WTC11 (cell line): Measurements from ENCODE around the gene MYLK3. TPM values are rescaled to one million over a fixed set of nuclear protein-coding genes. Genes with fewer than 3 reads are reported as not detected.

ENCODE experiments used
- ATAC-seq: fragments of 200-7000 bp; cut with Tn5 transposase; 2 replicates; pipeline ENCODE4 v1.10.0; 2021; ENCODE audit warnings: mild to moderate bottlenecking, moderate library complexity
- Bru-seq: library from RNA; stranded (reverse); fragments of 400-500 nt; gene quantifications from one replicate; lab custom pipeline; 2021; lab: Mats Ljungman, UMichigan
- CTCF ChIA-PET: fragments of 300-600 bp; sonication (Branson Sonifier 250); formaldehyde crosslinking; loops from one replicate; lab custom pipeline; 2021; ENCODE audit warnings: antibody characterized with exemption; lab: Charles Lee
- POLR2A ChIA-PET: fragments of 350-600 bp; sonication (Branson Sonifier 250); formaldehyde crosslinking; loops from one replicate; lab custom pipeline; 2021; ENCODE audit warnings: antibody characterized with exemption; lab: Charles Lee
- DNase-seq: peaks from one replicate; pipeline ENCODE4 v3.0.0; 2021; ENCODE audit warnings: low spot score
- H3K27ac Mint-ChIP-seq: 2 replicates; pipeline ENCODE4 v1.8.0; 2021; ENCODE audit warnings: mixed read lengths
- H3K27me3 Mint-ChIP-seq: 2 replicates; pipeline ENCODE4 v1.8.0; 2021; ENCODE audit warnings: low read depth, mild to moderate bottlenecking, moderate library complexity, mixed read lengths
- H3K36me3 Mint-ChIP-seq: 2 replicates; pipeline ENCODE4 v1.8.0; 2021; ENCODE audit warnings: mixed read lengths
- H3K4me1 Mint-ChIP-seq: 2 replicates; pipeline ENCODE4 v1.8.0; 2022; ENCODE audit warnings: mixed read lengths
- H3K4me3 Mint-ChIP-seq: 2 replicates; pipeline ENCODE4 v1.8.0; 2021; ENCODE audit warnings: mild to moderate bottlenecking, moderate library complexity, mixed read lengths
- H3K9me3 Mint-ChIP-seq: 2 replicates; pipeline ENCODE4 v1.8.0; 2021; ENCODE audit warnings: mixed read lengths
- AFF4 ChIP-seq: sonication (generic); formaldehyde crosslinking; IDR thresholded peaks from 2 replicates; pipeline ENCODE4 v1.8.1; 2023; ENCODE audit warnings: mild to moderate bottlenecking, missing genetic modification reagents, borderline replicate concordance
- CDX4 ChIP-seq: fragments of 250-450 bp; sonication (Bioruptor Pico); IDR thresholded peaks from 2 replicates; pipeline ENCODE4 v1.9.0; 2021; ENCODE audit warnings: moderate library complexity, mild to moderate bottlenecking, inconsistent platforms, borderline replicate concordance
- CREM ChIP-seq: sonication (generic); formaldehyde crosslinking; IDR thresholded peaks from 2 replicates; pipeline ENCODE4 v1.8.1; 2022; ENCODE audit warnings: mild to moderate bottlenecking, missing genetic modification reagents, moderate library complexity
- EMX1 ChIP-seq: fragments of 250-450 bp; sonication (Bioruptor Pico); IDR thresholded peaks from 2 replicates; pipeline ENCODE4 v1.8.0; 2021; ENCODE audit warnings: mild to moderate bottlenecking
- ERG ChIP-seq: fragments of 250-450 bp; sonication (Bioruptor Pico); IDR thresholded peaks from 2 replicates; pipeline ENCODE4 v1.8.0; 2021; ENCODE audit warnings: mild to moderate bottlenecking
- GRHL2 ChIP-seq: fragments of 250-450 bp; sonication (Bioruptor Pico); IDR thresholded peaks from 2 replicates; pipeline ENCODE4 v1.8.0; 2022; ENCODE audit warnings: mild to moderate bottlenecking, moderate library complexity; ENCODE audit not compliant: insufficient replicate concordance, severe bottlenecking
- GTF2I ChIP-seq: fragments of 250-450 bp; sonication (Bioruptor Pico); conservative IDR thresholded peaks from 2 replicates; pipeline ENCODE4 v1.4.0; 2021; ENCODE audit warnings: mild to moderate bottlenecking
- HMGXB4 ChIP-seq: sonication (generic); formaldehyde crosslinking; IDR thresholded peaks from 2 replicates; pipeline ENCODE4 v1.8.1; 2023; ENCODE audit warnings: mild to moderate bottlenecking, moderate library complexity, missing genetic modification reagents
- JUN ChIP-seq: sonication (generic); formaldehyde crosslinking; IDR thresholded peaks from 2 replicates; pipeline ENCODE4 v1.8.0; 2023; ENCODE audit warnings: mild to moderate bottlenecking, missing genetic modification reagents
- MXD4 ChIP-seq: fragments of 250-450 bp; sonication (Bioruptor Pico); IDR thresholded peaks from 2 replicates; pipeline ENCODE4 v1.8.0; 2021; ENCODE audit warnings: mild to moderate bottlenecking, moderate library complexity, borderline replicate concordance
- NFATC4 ChIP-seq: fragments of 250-450 bp; sonication (Bioruptor Pico); IDR thresholded peaks from 2 replicates; pipeline ENCODE4 v1.9.0; 2021; ENCODE audit warnings: mild to moderate bottlenecking
- NFE2L1 ChIP-seq: sonication (generic); formaldehyde crosslinking; IDR thresholded peaks from 2 replicates; pipeline ENCODE4 v1.8.1; 2023; ENCODE audit warnings: missing genetic modification reagents
- NFYB ChIP-seq: sonication (generic); formaldehyde crosslinking; conservative IDR thresholded peaks from 2 replicates; pipeline ENCODE4 v1.8.0; 2022; ENCODE audit warnings: low read depth, missing genetic modification reagents
- NR2C2 ChIP-seq: sonication (generic); formaldehyde crosslinking; IDR thresholded peaks from 2 replicates; pipeline ENCODE4 v1.8.0; 2022; ENCODE audit warnings: mild to moderate bottlenecking, missing genetic modification reagents
- PREB ChIP-seq: sonication (generic); formaldehyde crosslinking; IDR thresholded peaks from 2 replicates; pipeline ENCODE4 v1.8.1; 2022; ENCODE audit warnings: mild to moderate bottlenecking, missing genetic modification reagents, moderate library complexity, borderline replicate concordance
- SMAD4 ChIP-seq: sonication (generic); formaldehyde crosslinking; IDR thresholded peaks from 2 replicates; pipeline ENCODE4 v1.8.0; 2022; ENCODE audit warnings: mild to moderate bottlenecking, missing genetic modification reagents
- SP1 ChIP-seq: sonication (generic); formaldehyde crosslinking; conservative IDR thresholded peaks from 2 replicates; pipeline ENCODE4 v1.8.1; 2022; ENCODE audit warnings: missing genetic modification reagents
- TEAD4 ChIP-seq: sonication (generic); formaldehyde crosslinking; IDR thresholded peaks from 2 replicates; pipeline ENCODE4 v1.8.0; 2022; ENCODE audit warnings: mild to moderate bottlenecking, missing genetic modification reagents
- ZBTB21 ChIP-seq: sonication (generic); formaldehyde crosslinking; IDR thresholded peaks from 2 replicates; pipeline ENCODE4 v1.8.1; 2023; ENCODE audit warnings: mild to moderate bottlenecking, missing genetic modification reagents, borderline replicate concordance
- long read RNA-seq, 3 experiments: library from RNA in 1 of 3; library from capped mRNA in 1 of 3; library from polyadenylated mRNA in 1 of 3; unstranded in 2 of 3; stranded (forward) in 1 of 3; transcript quantifications; one replicate each; pipeline ENCODE4 v2.0.0, GENCODE V29; 2021
- total RNA-seq: library from RNA; stranded (reverse); gene quantifications from 3 replicates; pipeline ENCODE4 v1.2.3, GENCODE V29; 2021

Gene MYLK3
- total RNA-seq (0.30 to 0.79 TPM (median 0.41 TPM) in 3 replicates), Bru-seq, nascent RNA (percentile 20 among the genes with signal in this experiment)
- long read RNA-seq, experiment 1, partial matches to known transcripts: 0 of 1 reads
- long read RNA-seq, experiment 1, other reads (novel, unspliced or antisense): 1 of 1 reads
- long read RNA-seq, experiment 2, partial matches to known transcripts: 0 of 1 reads
- long read RNA-seq, experiment 2, other reads (novel, unspliced or antisense): 1 of 1 reads
- long read RNA-seq, experiment 3, partial matches to known transcripts: 0 of 1 reads
- long read RNA-seq, experiment 3, other reads (novel, unspliced or antisense): 1 of 1 reads

GRCh38 chr16:46747777-46748651 lies at the start of gene MYLK3:
Gene MYLK3, minus strand, starts transcription at chr16:46748344. Its CDS starts 151 bp downstream, at chr16:46748193.
- H3K27ac Mint-ChIP-seq: peak within 1 kb of the TSS; percentile 82
- CTCF ChIA-PET: interaction anchor here (1.7 to 1.9 kb wide), 2 partner anchors 53 to 160 kb away, joined by 5 to 6 read pairs; no protein-coding TSS in a partner anchor
- POLR2A ChIA-PET: interaction anchor here (0.5 to 1.3 kb wide), 3 partner anchors 16 to 42 kb away, joined by 3 to 4 read pairs (median 3); no protein-coding TSS in a partner anchor
- no peaks in the 10 kb centered on the region for H3K27me3 Mint-ChIP-seq
- no peaks in the 10 kb centered on the region for H3K36me3 Mint-ChIP-seq
- TF ChIP-seq CDX4 (no peak), NR2C2 (CRISPR knock-in tag) (no peak), AFF4 (CRISPR knock-in tag) (no peak), ZBTB21 (CRISPR knock-in tag) (no peak), HMGXB4 (CRISPR knock-in tag) (no peak)
- TF ChIP-seq, all 79 proteins: peak for 0
- Mint-ChIP-seq H3K9me3 (no peaks in the 10 kb centered on the region), H3K4me3 (no peak within 1 kb of the TSS), H3K4me1 (peaks cover 29% of the 10 kb centered on the region)
- DNase-seq: peak; percentile 41
- peak; percentile 80 for ATAC-seq

- Mint-ChIP-seq H3K4me1 (peaks cover 2% of the 10 kb centered on the region; the same call in 1 of the 2 replicates), H3K27ac (no peak overlapping the region), H3K4me3 (no peak overlapping the region), H3K36me3 (peaks cover 36% of the 10 kb centered on the region)
- DNase-seq: no peak
- no peak for ATAC-seq
- ChIA-PET POLR2A (no interaction called here), CTCF (interaction anchor here (0.6 to 1.2 kb wide), 2 partner anchors 8 to 38 kb away, joined by 3 read pairs; no protein-coding TSS in a partner anchor)
- TF ChIP-seq CREM (CRISPR knock-in tag): no peak
- TF ChIP-seq SMAD4 (CRISPR knock-in tag): no peak
- no peak for TF ChIP-seq TEAD4 (CRISPR knock-in tag)
- no peak for TF ChIP-seq GRHL2
- TF ChIP-seq NFYB (CRISPR knock-in tag): no peak
- TF ChIP-seq SP1: no peak
- no peak for TF ChIP-seq PREB (CRISPR knock-in tag)
- no peak for TF ChIP-seq EMX1 (CRISPR knock-in tag)
- no peak for TF ChIP-seq ERG (CRISPR knock-in tag)
- TF ChIP-seq MXD4 (CRISPR knock-in tag): no peak
- no peak for TF ChIP-seq NFE2L1 (CRISPR knock-in tag)
- TF ChIP-seq NFATC4 (CRISPR knock-in tag): no peak
- no peak for TF ChIP-seq GTF2I (CRISPR knock-in tag)
- no peak for TF ChIP-seq JUN (CRISPR knock-in tag)
- TF ChIP-seq, all 79 proteins: peak for 0
- Mint-ChIP-seq H3K9me3 (peaks cover 33% of the 10 kb centered on the region), H3K27me3 (peaks cover 2% of the 10 kb centered on the region; the same call in 1 of the 2 replicates)
These were observed 49.4 kb upstream of the MYLK3 start for GRCh38 chr16:46797501-46797900.
